MM.1S (cell line): ENCODE results near the gene TMEM161A.

Experiments
- CTCF ChIP-seq: fragments of 300-600 bp; sonication (generic); IDR thresholded peaks from 2 replicates; pipeline ENCODE4 v1.5.1; 2016; ENCODE audit warnings: antibody characterized with exemption, low read length, mixed read lengths
- EZH2 ChIP-seq: fragments of 300-600 bp; sonication (generic); optimal IDR thresholded peaks from 2 replicates; pipeline ENCODE3; 2017; ENCODE audit warnings: low read depth, mild to moderate bottlenecking, antibody characterized with exemption, low read length, mixed read lengths
- EZH2phosphoT487 ChIP-seq: fragments of 300-600 bp; sonication (generic); IDR thresholded peaks from 2 replicates; pipeline ENCODE4 v1.6.1; 2018; ENCODE audit warnings: antibody characterized with exemption, low read length

- no peak for TF ChIP-seq CTCF
- no peak for TF ChIP-seq EZH2phosphoT487
- TF ChIP-seq EZH2: no peak
These were observed 41.5 kb upstream of the TMEM161A start for GRCh38 chr19:19179548-19180441.
